NCI-H1105 treated with DMSO at 0.1 percent for 48 hours (cell line): ENCODE results near the gene PRELP.
"Not testable (repeated sequence)": the region's sequence is repeated elsewhere in the genome, so short reads cannot be mapped to it uniquely, and the experiment has no call there.

Source experiments
- DNase-seq: peaks from one replicate; lab custom pipeline; 2025; lab: John Stamatoyannopoulos, UW

PRELP gene

GRCh38 chr1:203453616-203454015 is 22.0 kb upstream of the PRELP start:
- no peak for DNase-seq

- DNase-seq, result no peak
These were observed 20.6 kb upstream of the PRELP start for GRCh38 chr1:203454986-203455471.

- no peak for DNase-seq
These were observed 19.9 kb upstream of the PRELP start for GRCh38 chr1:203455706-203456105.

- DNase-seq, result no peak
These were observed 19.0 kb upstream of the PRELP start for GRCh38 chr1:203456577-203456976.

GRCh38 chr1:203458078-203458477 is 17.5 kb upstream of the PRELP start:
- DNase-seq, result no peak

GRCh38 chr1:203459671-203460201 is 15.9 kb upstream of the PRELP start:
- no peak for DNase-seq

GRCh38 chr1:203461717-203462116 is 13.9 kb upstream of the PRELP start:
- no peak for DNase-seq

- no peak for DNase-seq
These were observed 13.5 kb upstream of the PRELP start for GRCh38 chr1:203462143-203462542.

GRCh38 chr1:203462878-203463277 is 12.7 kb upstream of the PRELP start:
- no peak for DNase-seq

GRCh38 chr1:203463469-203464062 is 12.0 kb upstream of the PRELP start:
- no peak for DNase-seq

GRCh38 chr1:203464226-203464625 is 11.4 kb upstream of the PRELP start:
- DNase-seq, result no peak

- no peak for DNase-seq
These were observed 10.9 kb upstream of the PRELP start for GRCh38 chr1:203464743-203465142.

- DNase-seq, result no peak
These were observed 10.3 kb upstream of the PRELP start for GRCh38 chr1:203465146-203465798.

GRCh38 chr1:203465948-203466347 is 9.7 kb upstream of the PRELP start:
- DNase-seq, result no peak

- not testable (repeated sequence) for DNase-seq
These were observed 8.6 kb upstream of the PRELP start for GRCh38 chr1:203466906-203467549.

- no peak for DNase-seq
These were observed 8.1 kb upstream of the PRELP start for GRCh38 chr1:203467550-203467921.

GRCh38 chr1:203468326-203468725 is 7.3 kb upstream of the PRELP start:
- DNase-seq, result no peak

- no peak for DNase-seq
These were observed 5.4 kb upstream of the PRELP start for GRCh38 chr1:203470240-203470639.

- no peak for DNase-seq
These were observed 3.8 kb upstream of the PRELP start for GRCh38 chr1:203471841-203472240.

GRCh38 chr1:203473281-203473680 is 2.3 kb upstream of the PRELP start:
- no peak for DNase-seq

- DNase-seq, result no peak
These were observed 1.8 kb upstream of the PRELP start for GRCh38 chr1:203473781-203474305.

- DNase-seq, result no peak
These were observed 709 bp downstream of the PRELP start for GRCh38 chr1:203476216-203476814.

GRCh38 chr1:203477748-203478147 is 2.1 kb downstream of the PRELP start:
- no peak for DNase-seq
